Fibroblast of the aortic adventitia (primary cell): ENCODE data around the gene MMP1. TPM values are rescaled to one million over a fixed set of nuclear protein-coding genes. Genes with fewer than 3 reads are reported as not detected.

Experiments used
- DNase-seq: peaks from one replicate; pipeline ENCODE4 v3.0.0-alpha.2; 2010; ENCODE audit warnings: low read depth
- H3K4me3 ChIP-seq: 2 replicates; pipeline ENCODE4 v1.5.1; 2011; ENCODE audit warnings: low read depth, mild to moderate bottlenecking, control low read depth, low read length, moderate library complexity
- CTCF ChIP-seq: IDR thresholded peaks from 2 replicates; pipeline ENCODE4 v1.5.1; 2011; ENCODE audit warnings: mild to moderate bottlenecking, low read length, control low read depth, inconsistent platforms; ENCODE audit not compliant: insufficient read depth
- total RNA-seq: library from RNA; depleted of rRNA; stranded (reverse); fragments of >200 nt; gene quantifications from 2 replicates; pipeline ENCODE4 v1.2.3, GENCODE V29; 2012; ENCODE audit warnings: low replicate concordance

The MMP1 gene
- total RNA-seq, 1 donor = 3,834 TPM

DNA sequence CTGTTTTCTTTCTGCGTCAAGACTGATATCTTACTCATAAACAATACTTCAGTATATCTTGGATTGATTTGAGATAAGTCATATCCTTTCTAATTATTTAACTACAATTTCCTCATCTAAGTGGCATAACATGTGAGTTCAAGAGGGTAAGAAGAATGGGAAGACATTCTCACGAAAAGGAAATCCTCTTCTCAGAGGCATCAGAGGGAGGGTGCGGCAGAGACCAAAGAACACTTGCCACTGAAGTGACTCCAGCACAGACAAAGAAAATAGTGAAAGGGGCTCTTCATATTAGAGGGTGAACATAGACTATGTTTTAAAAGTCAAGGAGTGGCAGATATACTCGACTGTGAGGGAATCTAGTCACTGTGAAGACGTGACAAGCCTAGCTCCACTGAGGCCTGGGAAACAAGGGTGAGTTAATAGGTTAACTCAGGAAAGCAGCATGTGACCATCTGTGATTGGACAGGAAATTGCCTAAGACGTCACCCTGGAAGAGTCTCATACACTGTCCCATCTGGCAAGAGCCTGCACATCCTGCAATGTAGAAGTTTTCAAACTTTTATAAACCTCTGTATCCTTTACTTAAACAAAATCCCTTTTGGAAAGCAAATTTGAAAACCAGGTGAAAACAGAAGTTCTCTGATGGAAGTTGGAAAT, 1.9 kb upstream of the MMP1 start:
- DNase-seq = peak; percentile 63
- no peak overlapping the region for H3K4me3 ChIP-seq
- no peak for TF ChIP-seq CTCF

- TF ChIP-seq CTCF = peak; percentile 56
- DNase-seq = peak; percentile 57
Measured at GRCh38 chr11:102794382-102794781, 3.6 kb downstream of the MMP1 start.

GRCh38 chr11:102793677-102794290, 4.2 kb downstream of the MMP1 start:
- no peak overlapping the region for H3K4me3 ChIP-seq
- no peak for TF ChIP-seq CTCF
- no peak for DNase-seq

More at GRCh38 chr11:102794382-102794781, 3.6 kb downstream of the MMP1 start:
- H3K4me3 ChIP-seq = no peak overlapping the region

- no peak overlapping the region for H3K4me3 ChIP-seq
- no peak for DNase-seq
- TF ChIP-seq CTCF = no peak
Measured at GRCh38 chr11:102792604-102793003, 5.4 kb downstream of the MMP1 start.

- peak; percentile 30 for DNase-seq
- TF ChIP-seq CTCF = no peak
- H3K4me3 ChIP-seq = no peak overlapping the region
Measured at GRCh38 chr11:102791271-102792036, 6.5 kb downstream of the MMP1 start.

GRCh38 chr11:102788334-102788995, 9.5 kb downstream of the MMP1 start:
- DNase-seq = peak; percentile 52
- no peak overlapping the region for H3K4me3 ChIP-seq
- TF ChIP-seq CTCF = peak; percentile 34
